Stomach smooth muscle (tissue), 2 donors: Measurements from ENCODE around the gene MGP.

Experiments
- H3K27ac ChIP-seq: one replicate; pipeline ENCODE4 v1.7.0; 2013; ENCODE audit warnings: mild to moderate bottlenecking, low read length, inconsistent platforms
- H3K27me3 ChIP-seq, 2 donors: one replicate each; pipeline ENCODE4 v1.7.0; 2013; ENCODE audit warnings: low read length in 2 of 2; ENCODE audit not compliant: insufficient read depth in 2 of 2, control insufficient read depth in 1 of 2
- H3K36me3 ChIP-seq, 2 donors: one replicate each; pipeline ENCODE4 v1.7.0; 2013; ENCODE audit warnings: low read length in 2 of 2; ENCODE audit not compliant: control insufficient read depth in 2 of 2, insufficient read depth in 2 of 2
- H3K4me1 ChIP-seq: one replicate; pipeline ENCODE4 v1.7.0; 2013; ENCODE audit warnings: low read length; ENCODE audit not compliant: control insufficient read depth, insufficient read depth
- H3K4me3 ChIP-seq, 2 donors: one replicate each; pipeline ENCODE4 v1.7.0; 2013; ENCODE audit warnings: low read length in 2 of 2
- H3K9ac ChIP-seq, 2 donors: one replicate each; pipeline ENCODE4 v1.7.0; 2013; ENCODE audit warnings: low read length in 2 of 2, mild to moderate bottlenecking in 1 of 2
- H3K9me3 ChIP-seq, 2 donors: one replicate each; pipeline ENCODE4 v1.7.0; 2013; ENCODE audit warnings: low read length in 2 of 2; ENCODE audit not compliant: control insufficient read depth in 2 of 2
- donor health status: healthy.
- donor health status: Pancreatic carcinoma.

Gene MGP

DNA sequence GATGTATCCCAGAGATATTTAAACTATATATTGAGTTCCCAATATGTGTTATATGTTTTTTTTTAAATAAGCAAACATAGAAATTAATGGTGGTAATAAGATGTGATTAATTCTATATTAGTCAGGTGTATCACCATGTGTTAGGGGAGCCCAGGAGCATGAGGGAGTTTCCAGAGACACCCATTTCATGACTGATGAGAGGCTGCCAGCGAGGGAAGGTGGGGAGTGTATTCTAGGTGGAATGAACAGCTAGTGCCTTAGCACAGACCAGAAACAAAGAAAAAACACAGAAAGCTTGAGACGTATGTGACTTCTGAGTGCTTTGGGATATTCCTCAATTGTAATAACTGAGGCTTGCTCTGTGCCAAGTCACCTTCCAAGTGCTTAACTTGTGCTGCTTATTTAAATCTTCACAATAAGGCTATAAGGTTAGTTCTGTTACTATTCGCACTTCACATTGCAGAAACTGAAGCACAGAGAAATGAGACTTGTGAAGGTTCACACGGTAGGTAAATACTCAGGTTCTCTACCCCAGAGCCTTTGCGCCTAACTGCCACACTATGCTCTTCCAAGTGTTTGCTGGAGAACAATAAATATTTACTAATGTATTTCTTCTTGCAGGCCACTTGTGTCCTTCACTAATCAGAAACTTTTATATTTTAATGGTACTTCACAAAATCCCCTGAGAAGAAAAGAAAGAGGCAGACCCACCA lies 17.9 kb upstream of the MGP start:
- no peak overlapping the region for H3K27ac ChIP-seq
- H3K4me3 ChIP-seq: no peak overlapping the region
- peaks cover 7% of the 10 kb centered on the region for H3K4me1 ChIP-seq
- no peaks in the 10 kb centered on the region for H3K36me3 ChIP-seq
- no peak overlapping the region for H3K9ac ChIP-seq
- H3K27me3 ChIP-seq: no peaks in the 10 kb centered on the region
- no peaks in the 10 kb centered on the region for H3K9me3 ChIP-seq

DNA sequence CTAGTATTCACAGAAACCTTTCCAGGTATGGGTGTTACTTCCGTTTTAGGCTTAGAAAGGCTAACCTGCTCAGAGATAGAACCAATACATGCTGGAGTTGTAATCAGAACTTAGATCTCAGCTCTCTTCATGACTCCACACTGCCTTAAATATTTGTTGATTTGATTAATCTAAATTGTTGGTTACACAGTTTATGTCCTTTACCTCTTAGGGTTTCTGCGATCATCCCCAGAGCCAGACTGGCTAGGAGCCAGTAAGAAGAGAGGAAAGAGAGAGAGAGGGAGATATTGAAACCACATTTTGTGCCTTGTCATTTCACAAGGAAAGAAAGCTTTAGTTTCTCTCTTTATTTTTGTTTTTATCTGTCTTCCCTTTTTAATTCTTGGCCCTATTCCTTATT lies 16.8 kb upstream of the MGP start:
- no peaks in the 10 kb centered on the region for H3K9me3 ChIP-seq
- no peak overlapping the region for H3K9ac ChIP-seq
- peaks cover 7% of the 10 kb centered on the region for H3K4me1 ChIP-seq
- H3K36me3 ChIP-seq: no peaks in the 10 kb centered on the region
- no peak overlapping the region for H3K4me3 ChIP-seq
- H3K27me3 ChIP-seq: no peaks in the 10 kb centered on the region
- no peak overlapping the region for H3K27ac ChIP-seq

DNA sequence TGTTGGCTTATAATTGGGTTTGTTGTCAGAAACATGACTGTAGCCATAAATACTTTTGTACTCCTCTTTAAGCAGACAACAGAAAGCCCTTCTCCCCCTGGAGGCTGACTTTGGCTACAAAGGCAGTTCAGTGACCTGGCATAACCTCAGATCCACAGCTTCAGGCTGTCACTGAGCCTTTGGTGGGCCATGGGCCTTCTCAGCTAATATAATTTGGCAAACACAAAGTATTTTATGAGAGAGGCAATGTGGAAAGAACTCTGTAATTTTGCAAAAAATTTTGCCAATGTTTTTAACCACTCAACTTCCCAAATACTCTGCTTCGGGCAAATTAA lies 15.5 kb upstream of the MGP start:
- Histone ChIP-seq H3K4me1 (peaks cover 5% of the 10 kb centered on the region), H3K9me3 (no peaks in the 10 kb centered on the region), H3K36me3 (no peaks in the 10 kb centered on the region), H3K4me3 (no peak overlapping the region), H3K9ac (no peak overlapping the region), H3K27me3 (no peaks in the 10 kb centered on the region), H3K27ac (no peak overlapping the region)

DNA sequence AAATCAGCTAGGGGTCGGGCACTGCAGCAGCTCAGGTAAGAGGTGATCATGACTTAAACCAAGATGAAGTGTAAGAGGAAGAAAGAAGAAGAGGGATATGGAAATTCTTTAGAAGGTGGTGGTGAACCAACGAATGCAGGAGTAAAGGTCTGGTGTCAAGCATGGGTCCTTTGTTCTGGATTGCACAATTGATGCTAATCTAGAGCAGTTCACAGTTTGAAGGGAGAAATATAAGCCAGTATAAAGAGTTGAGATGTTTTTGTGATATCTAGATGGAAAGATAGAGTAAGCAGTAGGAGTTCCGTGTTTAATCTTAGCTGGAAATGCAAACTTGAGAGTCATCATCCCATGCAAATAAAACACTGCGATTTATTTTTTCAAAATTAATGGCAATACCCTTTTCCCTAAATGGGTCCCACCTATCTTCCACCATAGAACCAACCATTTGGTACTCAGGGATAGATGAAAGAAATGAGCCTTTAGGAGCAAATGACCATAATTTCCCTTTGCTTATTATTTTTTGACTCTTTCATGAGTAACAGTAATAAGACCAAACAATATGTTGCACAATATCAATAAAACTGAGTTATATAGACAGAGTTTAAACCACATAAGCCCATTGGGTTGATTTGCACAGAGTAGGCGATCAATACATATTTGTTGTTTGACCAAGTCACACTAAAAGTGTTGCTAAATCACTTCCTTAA lies 15.0 kb upstream of the MGP start:
- Histone ChIP-seq H3K4me3 (no peak overlapping the region), H3K27ac (no peak overlapping the region), H3K9me3 (no peaks in the 10 kb centered on the region), H3K36me3 (no peaks in the 10 kb centered on the region), H3K9ac (no peak overlapping the region), H3K27me3 (no peaks in the 10 kb centered on the region), H3K4me1 (peaks cover 4% of the 10 kb centered on the region)

DNA sequence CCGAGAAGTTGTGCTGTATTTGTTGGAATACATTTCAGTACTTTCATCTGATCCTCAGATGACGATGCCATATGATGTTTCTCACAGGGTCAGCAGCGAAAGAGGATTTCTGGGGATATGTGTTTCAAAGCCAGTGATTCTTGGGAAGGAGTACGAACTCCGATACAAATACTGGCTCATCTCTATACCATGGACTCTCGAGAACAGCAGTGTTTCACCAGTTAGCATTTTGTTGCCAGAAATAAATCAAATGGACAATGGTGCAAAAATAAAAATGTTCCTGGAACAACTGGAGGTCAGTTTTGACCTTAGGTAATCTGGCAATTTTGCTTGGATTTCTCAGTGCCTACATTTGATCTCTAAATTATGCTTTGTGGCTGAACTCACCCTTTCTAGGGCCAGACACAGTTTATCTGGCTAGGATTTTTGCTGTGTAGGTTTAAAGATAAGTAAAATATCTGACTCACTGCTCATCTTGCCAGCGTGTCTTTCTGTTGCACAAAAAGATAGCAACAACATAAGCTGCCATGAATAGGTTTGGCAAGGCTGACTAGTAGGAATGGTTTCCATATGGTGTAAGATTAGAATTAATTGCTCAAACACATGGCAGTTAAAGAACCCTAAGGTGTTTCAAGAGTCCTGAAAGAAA lies 11.0 kb upstream of the MGP start:
- H3K27me3 ChIP-seq: no peaks in the 10 kb centered on the region
- H3K4me3 ChIP-seq: no peak overlapping the region
- no peak overlapping the region for H3K9ac ChIP-seq
- H3K9me3 ChIP-seq: no peaks in the 10 kb centered on the region
- H3K4me1 ChIP-seq: no peaks in the 10 kb centered on the region
- H3K27ac ChIP-seq: no peak overlapping the region
- no peaks in the 10 kb centered on the region for H3K36me3 ChIP-seq

DNA sequence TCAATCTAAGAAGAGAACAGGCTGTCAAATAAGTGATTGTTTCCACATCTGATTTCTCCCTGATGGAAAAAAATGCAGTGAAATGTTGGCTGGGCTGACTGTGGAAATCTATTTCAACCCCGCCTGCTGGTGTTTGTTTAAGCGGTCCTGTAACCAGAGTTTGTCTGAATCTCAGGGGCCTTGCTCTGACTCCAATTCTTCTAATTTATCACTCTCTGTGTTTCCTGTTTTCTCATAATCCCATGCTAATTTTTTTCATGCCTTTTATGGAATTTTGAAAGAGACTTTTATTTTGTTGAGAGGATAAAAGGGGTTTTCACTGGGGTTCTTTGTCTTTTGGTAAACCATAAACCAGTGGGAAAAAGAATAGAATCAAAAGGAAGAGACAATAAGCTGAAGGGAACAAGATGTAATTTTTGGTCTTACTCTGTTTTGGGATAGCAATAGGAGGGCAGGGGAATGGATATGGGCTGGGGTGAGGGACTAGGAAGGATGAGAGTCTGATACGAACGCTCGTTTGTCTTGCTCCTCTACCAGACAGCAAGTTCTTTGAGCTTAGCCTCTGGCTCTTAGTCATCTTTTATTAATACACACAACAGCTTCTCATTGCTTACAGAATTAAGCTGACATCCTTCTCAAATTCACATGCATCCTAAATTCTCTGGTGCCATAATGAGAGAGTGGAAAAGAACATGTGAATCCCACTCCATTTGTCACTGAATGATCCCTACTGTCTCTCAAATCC lies 8.0 kb upstream of the MGP start:
- H3K27me3 ChIP-seq: no peaks in the 10 kb centered on the region
- peak overlapping the region; percentile 59 for H3K27ac ChIP-seq
- H3K9ac ChIP-seq: peak overlapping the region in 1 of 2 donors; percentile 6
- no peak overlapping the region for H3K4me3 ChIP-seq
- H3K9me3 ChIP-seq: no peaks in the 10 kb centered on the region
- H3K4me1 ChIP-seq: no peaks in the 10 kb centered on the region
- no peaks in the 10 kb centered on the region for H3K36me3 ChIP-seq

DNA sequence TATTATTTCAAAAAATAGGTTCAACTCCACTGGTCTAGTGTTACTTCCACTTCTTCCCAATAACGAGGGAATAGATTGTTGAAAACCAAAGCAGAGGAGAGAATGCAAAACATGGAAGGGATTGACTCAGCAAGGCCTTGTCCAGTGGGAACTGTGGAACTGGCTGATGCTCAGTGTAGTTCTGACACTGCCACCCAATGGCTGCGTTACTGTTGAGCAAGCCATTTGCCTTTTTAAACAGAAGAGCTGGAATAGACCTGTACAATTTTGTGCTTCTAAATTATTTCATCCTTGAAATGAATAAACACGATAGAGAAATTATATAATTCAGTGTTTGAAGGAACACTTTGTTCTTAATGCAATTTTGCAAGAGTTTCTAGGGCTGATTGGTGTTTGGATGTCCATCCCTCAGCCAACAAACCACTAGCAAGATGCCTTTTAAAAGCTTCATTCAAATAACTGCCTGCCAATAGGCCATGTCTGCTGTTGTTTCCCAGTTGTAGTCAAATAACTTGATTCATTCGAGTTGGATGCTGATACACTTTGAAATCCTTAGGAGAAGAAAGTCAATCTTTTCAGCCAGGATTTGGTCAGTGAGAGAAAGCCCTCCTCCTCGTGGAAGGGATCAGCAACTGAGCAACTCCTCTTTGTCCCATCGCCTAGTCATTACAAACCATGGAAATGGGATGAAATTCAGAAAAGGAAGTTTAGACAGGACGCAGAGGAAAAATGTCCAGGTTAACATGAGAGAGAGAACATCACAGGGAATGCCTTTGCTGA lies 7.3 kb upstream of the MGP start:
- peak overlapping the region; percentile 59 for H3K27ac ChIP-seq
- H3K27me3 ChIP-seq: no peaks in the 10 kb centered on the region
- no peak overlapping the region for H3K9ac ChIP-seq
- H3K4me3 ChIP-seq: no peak overlapping the region
- no peaks in the 10 kb centered on the region for H3K4me1 ChIP-seq
- no peaks in the 10 kb centered on the region for H3K9me3 ChIP-seq
- no peaks in the 10 kb centered on the region for H3K36me3 ChIP-seq

DNA sequence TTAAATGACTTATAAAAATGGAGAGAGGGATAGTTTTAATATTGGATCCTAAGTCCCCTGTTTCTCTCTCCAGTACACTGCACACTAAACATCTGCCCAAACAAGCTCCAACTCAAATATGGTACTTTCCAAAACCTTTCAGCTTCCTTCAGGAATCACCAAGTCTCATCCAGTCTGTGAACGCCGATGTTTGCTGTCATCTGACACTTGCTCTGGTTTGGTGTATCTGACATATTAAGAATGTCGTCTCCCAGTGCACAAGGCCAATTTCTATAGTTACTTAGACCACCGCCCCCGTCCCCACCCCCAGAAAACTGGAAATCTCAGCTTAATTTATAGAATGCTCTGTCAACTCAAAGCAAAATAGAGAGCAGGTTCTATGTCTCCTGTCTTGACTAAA lies 5.0 kb upstream of the MGP start:
- no peak overlapping the region for H3K27ac ChIP-seq
- no peaks in the 10 kb centered on the region for H3K27me3 ChIP-seq
- H3K4me3 ChIP-seq: no peak overlapping the region
- no peak overlapping the region for H3K9ac ChIP-seq
- peaks cover 4% of the 10 kb centered on the region for H3K4me1 ChIP-seq
- H3K36me3 ChIP-seq: no peaks in the 10 kb centered on the region
- H3K9me3 ChIP-seq: no peaks in the 10 kb centered on the region

DNA sequence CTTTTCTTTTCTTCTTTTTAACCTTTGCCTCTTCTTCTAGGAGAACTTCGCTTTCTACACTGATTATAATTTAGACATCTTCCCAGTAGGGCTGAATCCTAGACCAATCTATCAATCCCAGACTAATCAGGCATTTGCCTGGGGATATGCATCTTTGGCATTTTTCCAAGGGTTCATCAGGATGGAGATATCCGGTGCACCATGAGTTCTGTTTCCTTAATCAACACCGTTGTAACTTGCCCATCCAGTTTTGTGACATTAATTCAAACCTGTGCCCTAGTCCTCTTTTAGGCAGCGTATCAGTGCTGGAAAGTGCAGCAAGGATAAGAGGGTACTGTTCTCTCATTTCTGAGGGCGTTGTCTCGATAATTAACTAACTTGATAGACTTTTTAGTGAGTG lies 617 bp upstream of the MGP start:
- Histone ChIP-seq H3K4me3 (no peak overlapping the region), H3K9me3 (no peaks in the 10 kb centered on the region), H3K36me3 (no peaks in the 10 kb centered on the region), H3K4me1 (peaks cover 5% of the 10 kb centered on the region), H3K27ac (peak overlapping the region; percentile 59), H3K9ac (no peak overlapping the region), H3K27me3 (no peaks in the 10 kb centered on the region)

DNA sequence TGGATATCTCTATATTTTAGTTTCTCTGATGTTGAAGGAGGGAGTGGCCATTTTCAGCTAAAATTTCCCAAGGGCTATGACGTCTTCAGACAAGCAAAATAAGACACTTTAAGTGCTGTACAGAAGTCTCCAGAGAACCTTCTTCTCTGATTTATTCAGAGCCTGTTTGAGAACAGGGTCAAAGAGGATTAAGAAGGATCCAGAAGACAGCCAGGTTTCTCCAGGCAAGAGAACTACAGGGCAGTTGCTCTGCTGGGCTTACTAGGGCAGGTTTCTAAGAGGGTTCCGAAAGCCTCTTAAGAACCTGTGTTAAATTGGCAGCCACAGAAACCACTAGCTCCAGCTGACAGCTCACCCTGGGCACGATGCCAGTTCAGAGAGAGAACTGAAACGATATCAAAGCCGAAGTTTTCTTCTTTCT lies 1.2 kb downstream of the MGP start:
- H3K9ac ChIP-seq: peak overlapping the region; percentile 50 to 69

More for the DNA sequence above, 1.2 kb downstream of the MGP start:
- Histone ChIP-seq H3K9me3 (no peaks in the 10 kb centered on the region), H3K27me3 (no peaks in the 10 kb centered on the region), H3K4me3 (peak overlapping the region; percentile 39 to 76), H3K36me3 (no peaks in the 10 kb centered on the region), H3K27ac (peak overlapping the region; percentile 68), H3K4me1 (peaks cover 5% of the 10 kb centered on the region)
